Activated T-cell treated with anti-CD3 and anti-CD28 coated beads, Interleukin-2, amount 50 U/mL, for 72 hours (primary cell): ENCODE results near the gene TOPBP1. TPM values are rescaled to one million over a fixed set of nuclear protein-coding genes. Genes with fewer than 3 reads are reported as not detected.
A peak's percentile ranks its signal among the peaks of the same experiment; 100 is the strongest.
"Not testable (repeated sequence)": the region's sequence is repeated elsewhere in the genome, so short reads cannot be mapped to it uniquely, and the experiment has no call there.

Source experiments
- ATAC-seq, 2 donors: fragments of 150-1000 bp; cut with Tn5 transposase; replicated peaks in 1 of 2; 2 replicates each; pipeline ENCODE4 v1.10.0; 2021; ENCODE audit warnings: moderate library complexity in 2 of 2, mild to moderate bottlenecking in 1 of 2
- DNase-seq, 2 donors: peaks; one replicate each; pipeline ENCODE4 v3.0.0; 2021 to 2022; ENCODE audit warnings: mixed read lengths in 1 of 2
- H3K27ac Mint-ChIP-seq: one replicate; pipeline ENCODE4 v1.8.0; 2022; ENCODE audit warnings: mild to moderate bottlenecking, moderate library complexity, mixed read lengths
- H3K27me3 Mint-ChIP-seq: one replicate; pipeline ENCODE4 v1.8.0; 2022; ENCODE audit warnings: low read depth, mixed read lengths
- H3K36me3 Mint-ChIP-seq, 2 donors: one replicate each; pipeline ENCODE4 v1.8.0; 2022; ENCODE audit warnings: mixed read lengths in 2 of 2, mild to moderate bottlenecking in 1 of 2; ENCODE audit not compliant: insufficient read depth in 2 of 2
- H3K4me1 Mint-ChIP-seq: one replicate; pipeline ENCODE4 v1.8.0; 2022; ENCODE audit warnings: low read depth, mixed read lengths
- H3K4me3 Mint-ChIP-seq, 2 donors: one replicate each; pipeline ENCODE4 v1.8.0; 2022; ENCODE audit warnings: mild to moderate bottlenecking in 2 of 2, mixed read lengths in 2 of 2, moderate library complexity in 2 of 2
- H3K9me3 Mint-ChIP-seq, 2 donors: one replicate each; pipeline ENCODE4 v1.8.0; 2022; ENCODE audit warnings: mixed read lengths in 2 of 2
- total RNA-seq, 2 donors: library from RNA; stranded (reverse); gene quantifications; one replicate each; pipeline ENCODE4 v1.2.3, GENCODE V29; 2022

The TOPBP1 gene
- total RNA-seq, 2 donors from 2014 or later, result 86.3 to 102 TPM

DNA sequence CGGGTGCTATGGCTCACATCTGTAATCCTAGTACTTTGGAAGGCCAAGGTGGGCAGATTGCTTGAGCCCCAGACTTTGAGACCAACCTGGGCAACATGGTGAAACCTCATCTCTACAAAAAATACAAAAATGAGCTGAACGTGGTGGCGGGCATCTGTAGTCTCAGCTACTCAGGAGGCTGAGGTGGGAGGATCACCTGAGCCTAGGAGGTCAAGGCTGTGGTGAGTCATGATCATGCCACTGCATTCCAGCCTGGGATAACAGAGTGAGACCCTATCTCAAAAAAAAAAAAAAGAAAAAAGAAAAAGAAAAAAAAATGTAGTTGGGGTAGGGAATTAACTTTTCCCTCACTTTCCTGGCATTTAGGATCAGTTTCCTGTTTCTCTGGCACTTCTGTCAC lies 3.4 kb upstream of the TOPBP1 start:
- H3K36me3 Mint-ChIP-seq, result peaks cover 6 to 12% of the 10 kb centered on the region in 2 donors
- not testable (repeated sequence) for H3K9me3 Mint-ChIP-seq, H3K27me3 Mint-ChIP-seq, H3K4me3 Mint-ChIP-seq, DNase-seq, ATAC-seq, H3K27ac Mint-ChIP-seq
- peaks cover 27% of the 10 kb centered on the region for H3K4me1 Mint-ChIP-seq

DNA sequence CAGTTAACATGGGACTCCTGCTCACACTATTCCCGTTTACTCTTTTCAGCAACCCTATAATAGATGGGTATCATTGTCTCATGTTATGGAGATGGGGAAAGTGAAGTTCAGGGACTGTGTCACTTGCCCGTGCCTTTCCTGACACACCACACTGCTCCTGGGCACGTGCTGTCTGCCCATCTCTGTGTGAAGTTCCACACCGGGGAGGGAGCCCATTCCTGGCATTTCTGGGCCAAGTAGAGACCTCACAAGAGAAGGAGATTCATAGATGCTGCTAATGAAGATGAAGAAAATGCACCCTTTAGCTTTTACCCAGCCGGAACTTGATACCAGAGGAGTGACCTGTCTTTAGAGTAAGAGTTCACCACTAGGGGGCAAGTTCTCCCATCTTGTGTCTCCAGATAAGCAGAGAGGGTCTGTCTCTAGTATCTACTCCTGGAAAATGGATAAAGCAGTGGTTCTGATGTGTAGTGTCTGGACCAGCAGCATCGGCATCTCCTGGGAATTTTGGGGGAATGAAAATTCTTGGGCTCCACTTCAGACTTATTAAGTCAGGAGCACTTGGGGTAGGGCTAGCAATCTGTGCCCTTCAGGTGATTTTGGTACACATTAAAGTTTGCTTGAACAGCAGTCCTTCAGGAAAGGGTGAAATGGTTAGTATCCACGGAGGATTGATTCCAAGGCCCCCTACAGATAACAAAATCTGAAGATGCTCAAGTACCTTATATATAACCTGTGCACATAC lies 2.0 kb upstream of the TOPBP1 start:
- H3K4me3 Mint-ChIP-seq, result peak overlapping the region; percentile 47 to 75
- peak overlapping the region; percentile 85 for H3K27ac Mint-ChIP-seq
- DNase-seq, result peak; percentile 33 to 50
- ATAC-seq, result peak; percentile 50 to 56
- peaks cover 42% of the 10 kb centered on the region for H3K4me1 Mint-ChIP-seq
- no peaks in the 10 kb centered on the region for H3K9me3 Mint-ChIP-seq
- H3K27me3 Mint-ChIP-seq, result no peaks in the 10 kb centered on the region
- H3K36me3 Mint-ChIP-seq, result peaks cover 14 to 24% of the 10 kb centered on the region in 2 donors

DNA sequence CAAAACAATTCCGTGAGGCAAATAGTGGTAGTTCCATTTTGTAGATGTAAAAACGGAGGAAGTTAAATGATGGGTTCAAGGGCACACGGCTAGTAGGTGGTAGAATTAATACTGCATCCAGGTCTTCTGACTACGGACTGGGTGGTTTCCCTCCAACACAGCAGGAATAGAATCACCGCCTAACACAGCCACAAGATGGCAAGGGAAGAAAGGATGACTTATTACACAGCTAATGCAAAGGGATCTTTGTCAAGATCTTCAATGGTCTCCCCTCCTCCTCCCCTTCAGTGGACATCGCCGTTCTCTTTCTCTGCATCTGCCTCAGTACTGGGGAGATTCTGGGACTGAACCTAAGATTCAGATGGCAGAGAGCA lies 524 bp upstream of the TOPBP1 start:
- DNase-seq, result peak; percentile 24 to 28
- H3K27me3 Mint-ChIP-seq, result no peaks in the 10 kb centered on the region
- peaks cover 14 to 35% of the 10 kb centered on the region in 2 donors for H3K36me3 Mint-ChIP-seq
- ATAC-seq, result peak; percentile 56 to 66
- no peaks in the 10 kb centered on the region for H3K9me3 Mint-ChIP-seq
- peak overlapping the region; percentile 100 for H3K27ac Mint-ChIP-seq
- peak overlapping the region; percentile 99 to 100 for H3K4me3 Mint-ChIP-seq
- peaks cover 50% of the 10 kb centered on the region for H3K4me1 Mint-ChIP-seq

DNA sequence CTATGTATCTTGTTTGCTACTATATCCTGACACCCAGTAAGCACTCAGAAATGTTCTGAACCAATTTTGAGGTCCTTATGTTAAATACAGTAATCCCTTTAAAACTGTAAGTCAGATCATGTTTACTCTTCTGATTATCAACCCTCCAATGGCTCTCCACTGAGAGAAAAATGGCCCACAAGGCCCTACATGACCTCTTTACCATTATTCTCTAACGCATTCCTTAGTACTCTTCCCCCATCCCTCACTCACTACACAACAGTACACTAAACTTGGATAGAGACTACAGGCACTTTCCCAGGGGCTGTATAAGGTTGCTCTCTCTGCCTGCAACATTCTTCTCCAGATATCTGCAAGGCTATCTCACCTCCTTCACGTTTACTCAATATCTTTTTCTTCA lies 1.9 kb downstream of the TOPBP1 start:
- DNase-seq (no peak), ATAC-seq (no peak)
- peak overlapping the region; percentile 99 to 100 for H3K4me3 Mint-ChIP-seq
- no peaks in the 10 kb centered on the region for H3K9me3 Mint-ChIP-seq
- H3K36me3 Mint-ChIP-seq, result peaks cover 19 to 49% of the 10 kb centered on the region in 2 donors
- H3K27ac Mint-ChIP-seq, result peak overlapping the region; percentile 56
- H3K27me3 Mint-ChIP-seq, result no peaks in the 10 kb centered on the region
- peaks cover 50% of the 10 kb centered on the region for H3K4me1 Mint-ChIP-seq

DNA sequence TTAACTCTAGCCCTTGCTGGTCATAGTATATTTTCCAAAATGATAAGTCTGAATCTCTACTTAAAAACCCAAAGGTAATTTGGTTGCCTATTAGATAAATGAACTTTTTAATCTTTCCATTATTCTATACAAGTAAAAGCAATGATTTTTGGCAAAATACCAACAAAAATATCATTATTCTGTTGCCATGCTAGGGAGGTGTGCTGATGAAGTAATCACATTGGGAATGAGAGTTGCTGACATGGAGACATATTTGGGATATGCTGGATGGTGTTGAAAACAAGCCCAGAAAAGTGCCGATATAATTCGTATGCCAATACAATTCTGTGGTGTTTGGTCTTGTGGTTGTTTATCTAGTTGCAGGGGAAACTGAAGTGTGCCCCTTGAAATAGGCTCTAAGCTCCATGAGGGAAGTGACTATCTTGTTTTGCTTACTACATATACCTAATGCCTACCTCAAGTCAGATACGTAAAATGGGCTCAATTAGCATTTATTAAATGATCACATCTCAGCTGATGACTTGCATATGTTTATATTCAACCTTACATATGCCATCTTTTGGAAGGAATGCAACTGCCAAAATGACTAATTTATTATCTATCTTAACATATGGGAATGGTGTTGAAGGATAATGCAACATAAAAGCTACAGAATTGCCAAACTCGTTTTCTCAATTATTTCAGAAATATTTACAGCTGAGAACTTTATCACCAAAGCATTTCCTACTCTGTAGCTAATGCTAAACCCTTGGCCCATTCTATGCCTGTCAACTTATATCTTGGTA lies 5.8 kb downstream of the TOPBP1 start:
- no peak overlapping the region for H3K4me3 Mint-ChIP-seq
- H3K36me3 Mint-ChIP-seq, result peaks cover 15 to 55% of the 10 kb centered on the region in 2 donors
- peak overlapping the region; percentile 15 for H3K27ac Mint-ChIP-seq
- no peaks in the 10 kb centered on the region for H3K27me3 Mint-ChIP-seq
- DNase-seq, result no peak
- H3K4me1 Mint-ChIP-seq, result peaks cover 30% of the 10 kb centered on the region
- ATAC-seq, result no peak
- no peaks in the 10 kb centered on the region for H3K9me3 Mint-ChIP-seq

DNA sequence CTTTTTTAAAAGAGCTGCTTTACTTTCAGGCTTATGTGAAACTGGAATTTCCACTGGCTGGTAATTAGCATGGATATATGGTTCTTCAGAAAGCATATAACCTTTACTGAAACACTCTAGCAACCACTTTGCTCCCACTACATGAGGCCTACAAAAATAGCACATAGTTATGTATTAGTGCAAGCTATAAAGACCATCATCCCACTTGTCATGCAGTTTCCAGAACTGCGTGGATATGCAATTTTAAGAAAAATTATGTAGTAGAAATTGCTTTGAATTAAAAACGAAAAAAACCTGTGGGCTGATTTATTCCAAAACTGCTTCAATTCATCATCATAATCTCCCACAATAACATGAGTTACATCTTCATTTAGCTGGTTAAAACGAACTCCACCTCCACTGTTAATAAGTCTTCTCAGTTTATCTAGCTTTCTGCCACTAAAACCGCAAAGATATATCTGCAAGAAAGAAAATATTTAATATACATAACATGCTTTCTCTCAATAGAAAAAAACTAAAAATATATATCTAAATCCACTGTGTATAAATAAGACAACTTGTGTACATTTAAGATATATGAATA lies 12.2 kb downstream of the TOPBP1 start:
- no peak overlapping the region for H3K4me3 Mint-ChIP-seq
- DNase-seq (no peak), ATAC-seq (no peak)
- peaks cover 11 to 37% of the 10 kb centered on the region in 2 donors for H3K36me3 Mint-ChIP-seq
- H3K27ac Mint-ChIP-seq, result peak overlapping the region; percentile 50
- H3K27me3 Mint-ChIP-seq, result no peaks in the 10 kb centered on the region
- H3K9me3 Mint-ChIP-seq, result no peaks in the 10 kb centered on the region
- no peaks in the 10 kb centered on the region for H3K4me1 Mint-ChIP-seq

DNA sequence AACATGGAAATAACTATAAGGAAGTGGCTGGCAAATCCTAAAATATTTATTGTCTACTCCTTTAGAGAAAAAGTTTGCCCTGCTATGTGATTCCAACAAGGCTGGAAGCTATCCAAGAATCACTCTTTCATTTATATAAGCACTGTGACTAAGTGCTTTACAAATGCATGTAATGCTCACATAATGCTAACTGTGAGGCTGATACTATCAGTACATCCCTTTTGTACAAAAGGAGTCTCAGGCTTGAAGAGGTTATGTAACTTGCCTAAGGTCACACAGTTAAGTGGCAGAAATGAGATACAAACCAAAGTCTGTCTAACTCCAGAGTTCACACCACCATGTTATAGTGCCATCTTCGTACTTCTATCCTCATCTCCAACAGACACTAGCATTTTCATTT lies 17.0 kb downstream of the TOPBP1 start:
- Mint-ChIP-seq H3K4me3 (no peak overlapping the region), H3K4me1 (no peaks in the 10 kb centered on the region), H3K27me3 (no peaks in the 10 kb centered on the region), H3K36me3 (peaks cover 17 to 58% of the 10 kb centered on the region in 2 donors), H3K9me3 (no peaks in the 10 kb centered on the region), H3K27ac (no peak overlapping the region)
- DNase-seq (no peak), ATAC-seq (no peak)

DNA sequence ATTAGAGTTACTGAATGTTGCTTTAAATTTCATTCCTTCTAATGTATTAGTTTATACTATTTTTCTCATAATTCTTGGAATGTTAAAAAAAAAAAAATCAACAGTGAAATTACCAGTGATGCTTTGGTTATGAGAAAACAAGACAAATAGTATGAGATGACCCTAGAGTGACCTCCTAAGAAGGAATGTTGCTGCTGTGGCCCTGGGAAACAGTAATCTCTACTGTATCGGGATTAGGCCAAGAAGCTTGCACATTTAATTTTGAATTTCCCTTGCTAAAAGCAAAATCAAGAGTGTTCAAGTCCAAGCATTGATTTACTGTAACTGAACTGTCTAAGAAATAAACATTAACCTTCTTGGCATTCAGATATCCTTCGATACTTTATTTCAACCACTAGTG lies 18.1 kb downstream of the TOPBP1 start:
- H3K4me3 Mint-ChIP-seq, result no peak overlapping the region
- H3K4me1 Mint-ChIP-seq, result no peaks in the 10 kb centered on the region
- no peaks in the 10 kb centered on the region for H3K27me3 Mint-ChIP-seq
- no peak overlapping the region for H3K27ac Mint-ChIP-seq
- DNase-seq (no peak), ATAC-seq (no peak)
- H3K36me3 Mint-ChIP-seq, result peaks cover 24 to 66% of the 10 kb centered on the region in 2 donors
- no peaks in the 10 kb centered on the region for H3K9me3 Mint-ChIP-seq

DNA sequence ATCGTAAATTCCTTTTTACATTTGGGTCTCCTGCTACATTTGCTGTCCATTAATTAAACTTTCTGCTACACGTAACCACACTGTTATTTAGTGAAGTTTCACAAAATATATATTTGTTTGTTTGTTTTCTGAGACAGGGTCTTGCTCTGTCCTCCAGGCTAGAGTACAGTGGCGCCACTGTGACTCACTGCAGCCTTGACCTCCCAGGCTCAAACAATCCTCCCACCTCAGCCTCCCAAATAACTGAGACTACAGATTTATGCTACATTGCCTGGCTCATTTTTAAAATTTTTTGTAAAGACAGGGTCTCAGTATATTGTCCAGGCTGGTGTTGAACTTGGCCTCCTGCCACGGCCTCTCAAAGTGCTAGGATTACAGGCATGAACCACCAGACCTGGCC lies 20.5 kb downstream of the TOPBP1 start:
- ATAC-seq, result no peak
- Mint-ChIP-seq H3K4me3 (no peak overlapping the region), H3K9me3 (no peaks in the 10 kb centered on the region), H3K27ac (no peak overlapping the region), H3K4me1 (no peaks in the 10 kb centered on the region), H3K36me3 (peaks cover 16 to 58% of the 10 kb centered on the region in 2 donors), H3K27me3 (no peaks in the 10 kb centered on the region)
- no peak for DNase-seq

DNA sequence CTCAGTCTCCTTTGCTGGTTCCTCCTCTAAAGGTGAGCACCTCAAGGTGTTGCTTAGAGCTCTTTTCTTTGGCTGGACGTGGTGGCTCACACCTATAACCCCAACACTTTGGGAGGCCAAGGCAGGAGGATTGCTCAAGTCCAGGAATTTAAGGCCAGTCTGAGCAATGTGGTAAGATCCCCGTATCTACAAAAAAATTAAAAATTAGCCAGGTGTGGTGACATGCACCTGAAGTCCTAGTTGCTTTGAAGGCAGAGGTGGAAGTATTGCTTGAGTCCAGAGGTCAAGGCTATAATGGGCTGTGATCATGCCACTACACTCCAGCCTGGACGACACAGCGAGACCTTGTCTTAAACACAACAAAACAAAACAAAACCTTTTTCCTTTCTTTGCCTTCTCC lies 28.3 kb downstream of the TOPBP1 start:
- DNase-seq, result no peak
- H3K27ac Mint-ChIP-seq, result no peak overlapping the region
- peaks cover 14 to 49% of the 10 kb centered on the region in 2 donors for H3K36me3 Mint-ChIP-seq
- no peak overlapping the region for H3K4me3 Mint-ChIP-seq
- H3K4me1 Mint-ChIP-seq, result peaks cover 6% of the 10 kb centered on the region
- H3K27me3 Mint-ChIP-seq, result no peaks in the 10 kb centered on the region
- H3K9me3 Mint-ChIP-seq, result no peaks in the 10 kb centered on the region
- no peak for ATAC-seq

DNA sequence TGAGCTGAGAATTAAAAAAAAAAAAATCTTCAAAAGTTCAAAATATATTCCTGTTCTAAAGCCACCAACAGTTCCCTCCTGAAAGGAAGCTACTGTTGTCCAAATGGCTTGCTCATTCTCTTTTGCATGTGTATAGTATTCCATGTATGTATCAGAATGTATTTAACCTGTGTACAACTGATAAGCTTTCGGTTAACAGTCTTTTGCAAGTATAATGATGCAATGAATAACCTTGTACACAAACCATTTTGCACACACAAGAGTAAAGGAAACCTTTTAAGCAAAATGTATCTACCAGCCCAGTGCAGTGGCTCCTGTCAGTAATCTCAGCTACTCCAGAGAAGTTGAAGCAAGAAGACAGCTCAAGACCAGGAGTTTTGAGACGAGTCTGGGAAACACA lies 32.6 kb downstream of the TOPBP1 start:
- ATAC-seq, result no peak
- no peaks in the 10 kb centered on the region for H3K9me3 Mint-ChIP-seq
- H3K27me3 Mint-ChIP-seq, result no peaks in the 10 kb centered on the region
- no peak overlapping the region for H3K4me3 Mint-ChIP-seq
- H3K27ac Mint-ChIP-seq, result no peak overlapping the region
- peaks cover 7% of the 10 kb centered on the region for H3K4me1 Mint-ChIP-seq
- peaks cover 16 to 48% of the 10 kb centered on the region in 2 donors for H3K36me3 Mint-ChIP-seq
- DNase-seq, result no peak

DNA sequence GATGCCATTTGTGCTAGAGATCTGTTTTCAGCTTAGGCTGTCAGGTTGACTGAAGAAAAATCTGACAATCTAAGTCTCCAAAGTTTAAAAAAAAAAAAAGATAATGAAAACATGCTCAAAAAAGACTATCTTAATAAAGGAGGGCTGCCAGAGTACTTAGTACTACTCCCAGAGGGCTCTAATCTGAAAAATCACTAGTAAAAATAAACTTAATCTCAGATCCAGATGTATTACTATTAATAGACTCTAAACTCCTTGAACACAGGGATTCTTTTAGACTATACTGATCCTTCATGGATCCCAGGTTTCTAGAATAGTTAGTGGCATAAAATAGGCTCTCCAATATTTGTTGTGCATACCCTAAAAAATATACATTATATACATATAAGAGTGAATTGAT lies 34.0 kb downstream of the TOPBP1 start:
- Mint-ChIP-seq H3K9me3 (no peaks in the 10 kb centered on the region), H3K36me3 (peaks cover 12 to 44% of the 10 kb centered on the region in 2 donors), H3K4me1 (peaks cover 7% of the 10 kb centered on the region)

DNA sequence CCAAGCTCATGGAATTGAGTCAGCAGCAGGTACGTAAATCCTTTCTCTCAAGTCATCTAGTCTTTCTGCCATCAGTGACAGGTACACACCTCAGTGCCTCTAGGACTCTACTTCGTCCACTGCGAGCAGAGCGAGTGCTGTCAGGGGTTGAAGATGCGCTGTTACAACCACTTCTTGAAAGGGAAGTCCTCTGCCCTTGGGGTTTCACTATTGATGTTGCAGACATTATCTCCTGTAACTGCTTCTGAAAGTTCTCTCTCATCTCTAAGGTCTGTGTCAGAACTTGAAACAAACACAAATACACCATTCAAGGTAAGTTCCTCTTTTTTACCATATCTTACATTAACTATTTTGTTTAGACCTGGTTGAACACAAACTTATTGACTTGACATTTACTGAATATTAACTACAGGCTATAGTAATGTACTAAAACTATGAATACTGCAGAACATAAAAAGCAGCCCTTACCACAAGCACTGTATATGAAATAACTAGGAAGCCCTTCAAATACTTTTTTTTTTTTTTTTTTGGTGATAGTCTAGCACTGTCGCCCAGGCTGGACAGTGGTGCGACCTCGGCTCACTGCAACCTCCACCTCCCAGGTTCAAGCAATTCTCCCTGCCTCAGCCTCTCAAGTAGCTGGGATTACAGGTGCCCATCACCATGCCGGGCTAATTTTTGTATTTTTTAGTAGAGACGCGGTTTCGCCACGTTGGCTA lies 41.5 kb downstream of the TOPBP1 start:
- Mint-ChIP-seq H3K4me1 (no peaks in the 10 kb centered on the region), H3K36me3 (peaks cover 10 to 54% of the 10 kb centered on the region in 2 donors), H3K27me3 (no peaks in the 10 kb centered on the region), H3K9me3 (no peaks in the 10 kb centered on the region), H3K4me3 (no peak overlapping the region), H3K27ac (peak overlapping the region; percentile 31)
- ATAC-seq (no peak), DNase-seq (no peak)

More for the DNA sequence above, 34.0 kb downstream of the TOPBP1 start:
- ATAC-seq (no peak), DNase-seq (no peak)
- Mint-ChIP-seq H3K27ac (peak overlapping the region; percentile 42), H3K27me3 (no peaks in the 10 kb centered on the region), H3K4me3 (no peak overlapping the region)
